C4-2B (cell line): ENCODE measurements around the gene ATP2A3.

Experiments used
- CTCF ChIP-seq: fragments of 450-650 bp; conservative IDR thresholded peaks from 2 replicates; pipeline ENCODE4 v1.5.1; 2017; ENCODE audit warnings: mild to moderate bottlenecking
- ZFX ChIP-seq: fragments of 450-650 bp; IDR thresholded peaks from 2 replicates; pipeline ENCODE4 v1.6.1; 2017

DNA sequence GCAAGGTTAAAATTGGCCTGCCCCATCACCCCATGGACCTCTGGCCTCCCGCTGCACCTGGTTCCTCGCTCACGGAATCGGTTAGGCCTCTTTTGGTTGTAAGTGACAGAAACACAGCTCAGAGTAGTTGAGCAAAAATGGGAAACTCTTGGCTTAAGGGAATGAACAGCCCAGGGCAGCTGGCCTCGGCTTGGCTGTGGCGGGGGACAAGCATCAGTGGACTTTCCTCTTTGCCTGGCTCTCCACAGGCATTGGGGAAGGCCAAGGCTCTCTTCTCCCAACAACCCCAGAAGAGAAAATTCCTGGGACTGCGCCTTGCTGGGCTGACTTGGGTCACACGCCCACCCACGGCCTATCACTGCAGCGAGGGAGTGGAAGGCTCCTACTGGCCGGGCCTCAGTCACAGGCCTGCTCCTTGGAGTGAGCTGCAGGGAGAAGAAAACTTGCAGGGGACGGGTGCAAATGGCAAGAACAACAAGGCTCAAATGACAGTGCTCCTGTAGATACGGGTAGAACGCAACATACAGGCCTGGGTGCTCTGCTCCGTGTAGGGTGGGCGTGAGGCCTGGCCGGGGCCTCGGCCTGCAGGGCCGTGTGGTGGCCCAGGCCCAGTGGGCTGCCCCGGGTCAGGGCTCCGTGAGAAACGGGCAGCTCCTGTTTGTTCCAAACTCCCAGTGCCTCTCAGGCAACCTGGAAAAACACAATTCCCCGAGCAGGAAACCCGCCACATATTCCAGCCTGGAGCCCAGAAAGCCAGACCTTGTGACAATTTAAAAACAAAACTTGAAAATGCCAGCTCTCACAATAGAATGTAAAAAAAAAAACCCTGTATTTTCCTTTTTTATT, 25.0 kb upstream of the ATP2A3 start:
- no peak for TF ChIP-seq CTCF
- TF ChIP-seq ZFX: no peak
